Measurements from ENCODE around the gene KXD1.

KXD1 gene

DNA sequence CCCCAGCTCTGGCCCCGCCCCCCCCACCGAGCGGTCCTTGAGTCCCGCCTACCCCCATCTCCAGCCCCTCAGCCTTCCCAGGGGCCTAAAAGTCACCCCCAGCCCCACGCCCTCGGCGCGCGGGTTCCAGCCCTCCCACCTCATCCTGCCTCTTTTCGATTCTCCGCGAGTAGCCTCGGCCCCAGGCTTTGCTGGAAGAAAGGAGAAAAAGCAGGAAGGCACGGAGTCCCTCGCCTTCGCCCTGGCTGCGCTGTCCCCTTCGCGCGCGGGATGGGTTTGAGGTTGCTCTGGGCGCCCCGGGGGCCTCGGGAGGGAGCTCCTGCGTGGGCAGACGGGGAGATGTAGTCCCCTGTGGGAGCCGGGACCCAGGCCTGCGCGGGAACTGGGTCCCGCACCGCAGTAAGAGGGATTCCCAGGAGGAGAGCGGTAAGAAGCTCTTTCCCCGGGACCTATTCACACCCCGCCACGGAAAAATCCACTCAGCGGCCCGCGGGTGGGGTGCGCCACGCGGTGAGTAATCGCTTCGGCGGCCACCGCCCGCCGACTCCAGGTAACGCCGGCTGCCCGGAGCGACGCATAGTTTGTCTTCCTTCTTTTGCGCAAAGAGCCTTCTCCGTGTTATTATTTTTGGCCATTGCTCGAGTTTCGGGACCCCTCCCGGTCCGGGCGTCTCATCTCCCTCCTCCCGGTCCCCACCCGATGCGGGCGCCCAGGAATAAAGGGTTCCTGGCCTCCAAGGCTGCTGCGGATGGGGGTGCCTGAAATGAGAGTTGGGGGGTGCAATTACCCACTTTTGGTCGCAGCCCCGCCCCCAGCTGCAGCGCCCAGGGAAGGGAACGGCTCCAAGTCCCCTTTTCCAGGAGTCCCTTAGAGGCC, 49.8 kb downstream of the KXD1 start:
- no peak for DNase-seq
- in situ Hi-C loops (cut with HindIII; ENCODE audit: low pct_ligation_motif_present, low sequenced_read_pairs) = no loop called here

DNA sequence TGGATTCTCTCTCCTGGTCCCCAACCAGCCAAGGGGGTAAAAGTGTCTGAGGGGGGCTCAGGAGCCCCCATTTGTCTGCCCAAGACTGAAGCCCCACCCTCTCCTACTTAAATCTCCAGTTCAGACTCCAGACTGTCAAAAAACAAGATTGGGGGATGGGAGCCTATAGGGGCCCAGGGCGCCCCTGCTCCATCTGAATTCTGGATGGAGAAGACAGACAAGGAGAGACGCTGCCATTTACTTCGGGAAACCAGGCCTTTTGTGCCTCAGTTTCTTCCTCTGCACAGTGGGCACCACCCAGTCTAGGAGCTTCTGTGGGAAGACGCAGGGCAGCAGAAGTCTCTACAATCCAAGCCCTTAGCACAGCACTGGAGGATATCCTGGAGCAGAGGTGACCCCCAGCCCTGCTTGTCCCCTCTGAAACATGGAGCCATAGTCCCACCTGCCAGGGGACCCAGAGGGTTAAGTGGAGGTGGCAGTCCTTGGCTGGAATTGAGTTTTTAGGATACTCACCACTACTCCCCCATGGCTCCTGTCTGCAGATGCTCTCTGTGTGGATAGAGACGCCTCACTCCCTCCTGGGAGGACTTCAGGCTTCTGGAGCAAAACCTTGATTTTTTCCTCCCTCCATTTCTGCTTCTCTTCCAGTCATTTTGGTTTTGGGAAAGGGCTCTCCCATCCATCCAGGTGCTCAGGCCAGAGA, 50.6 kb downstream of the KXD1 start:
- peaks cover 90% of the 10 kb centered on the region for H3K27me3 ChIP-seq (replicated peaks)
- in situ Hi-C loops (cut with HindIII; ENCODE audit: low pct_ligation_motif_present, low sequenced_read_pairs) = no loop called here
- TF ChIP-seq, protein P1, sequence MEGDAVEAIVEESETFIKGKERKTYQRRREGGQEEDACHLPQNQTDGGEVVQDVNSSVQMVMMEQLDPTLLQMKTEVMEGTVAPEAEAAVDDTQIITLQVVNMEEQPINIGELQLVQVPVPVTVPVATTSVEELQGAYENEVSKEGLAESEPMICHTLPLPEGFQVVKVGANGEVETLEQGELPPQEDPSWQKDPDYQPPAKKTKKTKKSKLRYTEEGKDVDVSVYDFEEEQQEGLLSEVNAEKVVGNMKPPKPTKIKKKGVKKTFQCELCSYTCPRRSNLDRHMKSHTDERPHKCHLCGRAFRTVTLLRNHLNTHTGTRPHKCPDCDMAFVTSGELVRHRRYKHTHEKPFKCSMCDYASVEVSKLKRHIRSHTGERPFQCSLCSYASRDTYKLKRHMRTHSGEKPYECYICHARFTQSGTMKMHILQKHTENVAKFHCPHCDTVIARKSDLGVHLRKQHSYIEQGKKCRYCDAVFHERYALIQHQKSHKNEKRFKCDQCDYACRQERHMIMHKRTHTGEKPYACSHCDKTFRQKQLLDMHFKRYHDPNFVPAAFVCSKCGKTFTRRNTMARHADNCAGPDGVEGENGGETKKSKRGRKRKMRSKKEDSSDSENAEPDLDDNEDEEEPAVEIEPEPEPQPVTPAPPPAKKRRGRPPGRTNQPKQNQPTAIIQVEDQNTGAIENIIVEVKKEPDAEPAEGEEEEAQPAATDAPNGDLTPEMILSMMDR (IDR thresholded peaks at IDR 0.05; ENCODE audit: low read depth, low read length, missing control alignments) = no peak

More for the DNA sequence above, 49.8 kb downstream of the KXD1 start:
- Histone ChIP-seq H3K27me3 (replicated peaks) (peaks cover 82% of the 10 kb centered on the region), H3K36me3 (replicated peaks) (no peaks in the 10 kb centered on the region), H3K27ac (no peak overlapping the region), H3K4me3 (ENCODE audit: low read depth, low read length) (no peak overlapping the region)
- TF ChIP-seq, protein P1 (IDR thresholded peaks at IDR 0.05; ENCODE audit: low read depth, low read length, missing control alignments) = no peak

DNA sequence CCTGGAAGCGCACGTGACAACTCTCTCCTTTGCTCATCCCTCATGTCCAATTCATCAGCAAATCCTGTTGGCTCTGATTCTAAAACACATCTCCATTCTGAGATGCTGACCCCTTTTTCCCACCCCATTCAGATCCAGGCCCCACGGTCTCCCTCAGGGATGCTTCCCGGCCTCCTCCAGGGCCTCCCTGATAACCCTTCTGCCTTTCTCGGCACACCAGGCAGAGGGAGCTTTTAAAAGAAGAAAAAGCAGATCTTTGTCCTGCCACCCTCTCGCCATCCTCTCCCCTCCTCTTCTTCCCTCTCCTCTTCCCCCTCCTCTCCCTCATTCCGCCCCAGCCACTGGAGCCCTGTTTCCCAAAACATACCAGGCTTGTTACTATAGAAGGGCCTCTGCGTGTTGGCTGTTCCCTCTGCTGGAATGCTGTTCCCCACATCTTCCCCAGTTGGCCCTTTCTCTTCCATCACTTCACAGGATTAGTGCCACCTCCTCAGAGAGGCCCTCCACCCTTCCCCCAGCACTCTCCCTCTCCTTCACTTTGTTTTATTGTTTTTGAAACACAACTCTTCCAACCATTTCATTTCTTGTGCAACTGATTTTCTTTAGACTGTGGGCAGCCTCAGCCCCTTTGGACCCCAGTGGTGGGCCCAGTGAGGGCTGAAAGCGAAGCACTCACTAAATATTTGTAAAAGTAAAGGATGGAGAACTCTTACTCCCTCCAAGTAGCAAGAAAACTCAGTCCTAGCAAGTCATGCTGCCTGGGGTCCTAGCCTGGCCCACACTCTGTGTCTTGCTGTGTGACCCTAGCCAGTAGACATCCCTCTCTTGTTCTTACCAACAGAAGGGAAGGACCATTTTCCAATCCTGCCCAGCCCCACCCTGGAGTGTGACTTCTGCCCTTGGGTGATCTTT, 51.4 kb downstream of the KXD1 start:
- H3K36me3 ChIP-seq (replicated peaks) = no peaks in the 10 kb centered on the region
- no peak overlapping the region for H3K4me3 ChIP-seq (ENCODE audit: low read depth, low read length)
- no peak for DNase-seq
- H3K27ac ChIP-seq = no peak overlapping the region
- in situ Hi-C loops (cut with HindIII; ENCODE audit: low pct_ligation_motif_present, low sequenced_read_pairs) = no loop called here
- TF ChIP-seq, protein P1 (IDR thresholded peaks at IDR 0.05; ENCODE audit: low read depth, low read length, missing control alignments) = no peak
- peaks cover 90% of the 10 kb centered on the region for H3K27me3 ChIP-seq (replicated peaks)

More for the DNA sequence above, 50.6 kb downstream of the KXD1 start:
- Histone ChIP-seq H3K4me3 (ENCODE audit: low read depth, low read length) (no peak overlapping the region), H3K36me3 (replicated peaks) (no peaks in the 10 kb centered on the region), H3K27ac (no peak overlapping the region)
- DNase-seq = no peak

DNA sequence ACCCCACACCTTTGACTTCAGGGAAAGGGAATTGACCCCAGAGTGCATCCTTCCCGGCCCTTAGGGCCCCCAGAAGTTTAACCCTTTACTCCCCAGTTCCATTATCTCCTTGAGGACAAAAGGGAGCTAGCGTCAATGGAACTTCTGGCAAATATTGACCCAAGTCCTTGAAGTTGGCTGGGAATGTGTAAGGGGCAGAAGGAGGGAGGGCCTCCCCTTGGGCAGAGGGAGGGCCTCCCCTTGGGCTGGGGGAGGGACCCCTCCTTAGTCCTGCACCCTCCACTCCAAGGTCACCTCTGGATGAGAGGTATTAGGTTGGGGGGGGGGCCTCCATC, 52.0 kb downstream of the KXD1 start:
- in situ Hi-C loops (cut with HindIII; ENCODE audit: low pct_ligation_motif_present, low sequenced_read_pairs) = no loop called here
- H3K27me3 ChIP-seq (replicated peaks) = peaks cover 90% of the 10 kb centered on the region
- no peak overlapping the region for H3K27ac ChIP-seq
- H3K36me3 ChIP-seq (replicated peaks) = no peaks in the 10 kb centered on the region
- no peak for DNase-seq
- no peak overlapping the region for H3K4me3 ChIP-seq (ENCODE audit: low read depth, low read length)
- TF ChIP-seq, protein P1 (IDR thresholded peaks at IDR 0.05; ENCODE audit: low read depth, low read length, missing control alignments) = no peak

DNA sequence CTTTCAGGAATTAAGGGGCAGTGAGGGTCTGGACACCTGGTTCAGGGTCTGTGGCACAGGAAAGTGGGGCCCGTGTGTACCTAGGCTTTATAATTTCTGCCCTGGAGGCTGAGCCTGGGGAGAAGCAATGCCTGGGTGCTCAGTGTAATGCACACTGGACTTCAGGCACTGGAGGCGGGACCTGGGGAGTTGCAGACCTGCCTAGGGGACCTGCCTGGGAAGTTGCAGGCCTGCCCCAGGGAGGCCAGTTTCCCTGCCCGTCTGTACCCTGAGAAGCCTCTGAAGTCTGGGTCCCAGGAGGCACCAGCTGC, 52.5 kb downstream of the KXD1 start:
- in situ Hi-C loops (cut with HindIII; ENCODE audit: low pct_ligation_motif_present, low sequenced_read_pairs) = no loop called here
- TF ChIP-seq, protein P1 (IDR thresholded peaks at IDR 0.05; ENCODE audit: low read depth, low read length, missing control alignments) = no peak
- DNase-seq = no peak

More for the DNA sequence above, 52.5 kb downstream of the KXD1 start:
- Histone ChIP-seq H3K27me3 (replicated peaks) (peaks cover 91% of the 10 kb centered on the region), H3K36me3 (replicated peaks) (no peaks in the 10 kb centered on the region), H3K27ac (no peak overlapping the region), H3K4me3 (ENCODE audit: low read depth, low read length) (no peak overlapping the region)

Data from brain microvascular endothelial cell (primary cell).